Measurements from ENCODE around the gene UXS1.

The UXS1 gene

DNA sequence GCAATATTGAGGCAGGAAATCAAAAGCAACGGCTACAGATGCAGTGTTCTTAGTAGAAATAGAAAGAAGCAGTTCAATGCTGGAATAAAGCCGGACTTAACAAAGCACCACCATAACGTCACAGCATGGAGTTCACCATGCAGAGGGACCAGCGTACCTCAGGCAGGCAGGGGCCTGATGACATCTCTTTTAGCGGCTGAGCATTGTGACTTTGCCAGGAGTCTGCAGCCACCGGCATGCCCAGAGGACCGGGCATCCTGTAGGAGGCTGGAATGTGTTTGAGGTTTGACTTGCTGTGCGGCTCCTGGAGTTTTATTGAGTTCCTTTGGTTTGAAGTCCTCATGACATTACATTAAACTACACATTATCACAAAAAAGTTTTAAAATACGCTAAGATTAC is 139.8 kb downstream of the UXS1 start:
- H3K27me3 ChIP-seq (ENCODE audit: control insufficient read depth, insufficient read depth, low read length): no peaks in the 10 kb centered on the region
- H3K27ac ChIP-seq (ENCODE audit: low read length): no peak overlapping the region
- peaks cover 1% of the 10 kb centered on the region; the same call in 1 of the 2 replicates for H3K9me3 ChIP-seq (ENCODE audit: control insufficient read depth, insufficient read depth, low read length)
- no peak for DNase-seq (ENCODE audit: low read depth, low spot score)
- no peaks in the 10 kb centered on the region for H3K4me1 ChIP-seq (ENCODE audit: control insufficient read depth, insufficient read depth, low read length)
- H3K36me3 ChIP-seq (ENCODE audit: control insufficient read depth, insufficient read depth, low read length): no peaks in the 10 kb centered on the region
- no peak overlapping the region for H3K4me3 ChIP-seq (ENCODE audit: low read length)
- WGBS (ENCODE audit: insufficient coverage, insufficient read length): no CpG with 5 or more reads among the region's 9 CpGs

- Histone ChIP-seq H3K4me1 (ENCODE audit: control insufficient read depth, insufficient read depth, low read length) (no peaks in the 10 kb centered on the region), H3K27me3 (ENCODE audit: control insufficient read depth, insufficient read depth, low read length) (no peaks in the 10 kb centered on the region), H3K9me3 (ENCODE audit: control insufficient read depth, insufficient read depth, low read length) (peaks cover 1% of the 10 kb centered on the region; the same call in 1 of the 2 replicates), H3K27ac (ENCODE audit: low read length) (no peak overlapping the region), H3K36me3 (ENCODE audit: control insufficient read depth, insufficient read depth, low read length) (no peaks in the 10 kb centered on the region), H3K4me3 (ENCODE audit: low read length) (no peak overlapping the region; the same call in 1 of the 2 replicates)
- no peak for DNase-seq (ENCODE audit: low read depth, low spot score)
- no CpG with 5 or more reads among the region's 6 CpGs for WGBS (ENCODE audit: insufficient coverage, insufficient read length)
Measured at GRCh38 chr2:106053581-106053980, 140.5 kb downstream of the UXS1 start.

GRCh38 chr2:106053116-106053515 is 141.0 kb downstream of the UXS1 start:
- H3K4me1 ChIP-seq (ENCODE audit: control insufficient read depth, insufficient read depth, low read length): no peaks in the 10 kb centered on the region
- no peaks in the 10 kb centered on the region for H3K27me3 ChIP-seq (ENCODE audit: control insufficient read depth, insufficient read depth, low read length)
- no peaks in the 10 kb centered on the region for H3K36me3 ChIP-seq (ENCODE audit: control insufficient read depth, insufficient read depth, low read length)
- H3K4me3 ChIP-seq (ENCODE audit: low read length): no peak overlapping the region
- WGBS (ENCODE audit: insufficient coverage, insufficient read length): no CpG with 5 or more reads among the region's 2 CpGs
- no peak for DNase-seq (ENCODE audit: low read depth, low spot score)
- H3K27ac ChIP-seq (ENCODE audit: low read length): no peak overlapping the region
- peaks cover 1% of the 10 kb centered on the region; the same call in 1 of the 2 replicates for H3K9me3 ChIP-seq (ENCODE audit: control insufficient read depth, insufficient read depth, low read length)

- no peaks in the 10 kb centered on the region for H3K9me3 ChIP-seq (ENCODE audit: control insufficient read depth, insufficient read depth, low read length)
- no CpG with 5 or more reads among the region's 6 CpGs for WGBS (ENCODE audit: insufficient coverage, insufficient read length)
- no peaks in the 10 kb centered on the region for H3K36me3 ChIP-seq (ENCODE audit: control insufficient read depth, insufficient read depth, low read length)
- no peaks in the 10 kb centered on the region for H3K27me3 ChIP-seq (ENCODE audit: control insufficient read depth, insufficient read depth, low read length)
- no peak overlapping the region for H3K4me3 ChIP-seq (ENCODE audit: low read length)
- no peaks in the 10 kb centered on the region for H3K4me1 ChIP-seq (ENCODE audit: control insufficient read depth, insufficient read depth, low read length)
- H3K27ac ChIP-seq (ENCODE audit: low read length): no peak overlapping the region
- no peak for DNase-seq (ENCODE audit: low read depth, low spot score)
Measured at GRCh38 chr2:106044859-106045258, 149.2 kb downstream of the UXS1 start.

GRCh38 chr2:106044021-106044420 is 150.1 kb downstream of the UXS1 start:
- no peaks in the 10 kb centered on the region for H3K4me1 ChIP-seq (ENCODE audit: control insufficient read depth, insufficient read depth, low read length)
- no peak overlapping the region for H3K27ac ChIP-seq (ENCODE audit: low read length)
- no peak for DNase-seq (ENCODE audit: low read depth, low spot score)
- H3K4me3 ChIP-seq (ENCODE audit: low read length): no peak overlapping the region
- no peaks in the 10 kb centered on the region for H3K9me3 ChIP-seq (ENCODE audit: control insufficient read depth, insufficient read depth, low read length)
- no peaks in the 10 kb centered on the region for H3K36me3 ChIP-seq (ENCODE audit: control insufficient read depth, insufficient read depth, low read length)
- WGBS (ENCODE audit: insufficient coverage, insufficient read length): no CpG with 5 or more reads among the region's 4 CpGs
- H3K27me3 ChIP-seq (ENCODE audit: control insufficient read depth, insufficient read depth, low read length): no peaks in the 10 kb centered on the region
